ENCODE results near the gene ISG15. TPM values are rescaled to one million over a fixed set of nuclear protein-coding genes. Genes with fewer than 3 reads are reported as not detected.

ISG15 gene
- 10 to 100 TPM in 3 of 4 donors, 1 to 10 TPM in 1; 9.6 to 17.1 (median 13.6) TPM for polyA plus RNA-seq (ENCODE audit: insufficient read length in 4 of 4)

DNA sequence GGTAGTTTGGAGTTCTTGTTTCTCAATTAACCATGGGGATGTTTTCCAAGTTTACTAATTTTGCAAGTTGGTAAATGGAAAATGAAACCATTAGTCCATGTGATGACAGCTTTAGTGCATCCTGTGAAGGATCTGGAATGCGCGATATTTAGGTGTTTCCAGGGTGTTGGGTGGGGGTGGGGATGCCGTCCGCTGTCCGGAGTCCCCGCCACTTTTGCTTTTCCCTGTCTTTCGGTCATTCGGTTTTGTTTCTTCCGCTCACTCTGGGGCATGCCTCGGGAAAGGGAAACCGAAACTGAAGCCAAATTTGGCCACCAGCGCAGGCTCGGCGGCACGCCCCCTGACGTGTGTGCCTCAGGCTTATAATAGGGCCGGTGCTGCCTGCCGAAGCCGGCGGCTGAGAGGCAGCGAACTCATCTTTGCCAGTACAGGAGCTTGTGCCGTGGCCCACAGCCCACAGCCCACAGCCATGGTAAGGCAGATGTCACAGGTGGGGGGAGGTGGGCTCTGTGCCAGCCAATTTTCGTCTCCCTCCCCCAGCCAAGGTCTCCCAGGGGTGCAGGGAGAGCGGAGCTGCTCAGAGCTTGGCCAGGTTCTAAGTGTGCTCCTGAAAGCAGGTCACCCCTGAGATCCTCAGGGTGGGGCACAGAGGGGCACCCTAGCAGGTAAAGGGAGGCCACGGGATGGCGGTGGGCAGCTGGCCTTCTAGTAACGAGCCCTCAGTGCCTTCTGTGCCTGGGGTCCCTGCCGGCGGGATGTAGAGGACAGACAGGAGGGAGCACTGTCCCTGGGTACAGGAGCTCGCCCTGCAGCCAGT is at the start of gene ISG15:
Gene ISG15, plus strand, starts transcription at position 393 of the 817 bp plus-strand sequence. Its CDS starts 77 bp downstream, at position 470.
- DNase-seq (ENCODE audit: low read depth in 4 of 4, low spot score in 3 of 4), result peak in 2 of 4 donors; percentile 66 to 68

DNA sequence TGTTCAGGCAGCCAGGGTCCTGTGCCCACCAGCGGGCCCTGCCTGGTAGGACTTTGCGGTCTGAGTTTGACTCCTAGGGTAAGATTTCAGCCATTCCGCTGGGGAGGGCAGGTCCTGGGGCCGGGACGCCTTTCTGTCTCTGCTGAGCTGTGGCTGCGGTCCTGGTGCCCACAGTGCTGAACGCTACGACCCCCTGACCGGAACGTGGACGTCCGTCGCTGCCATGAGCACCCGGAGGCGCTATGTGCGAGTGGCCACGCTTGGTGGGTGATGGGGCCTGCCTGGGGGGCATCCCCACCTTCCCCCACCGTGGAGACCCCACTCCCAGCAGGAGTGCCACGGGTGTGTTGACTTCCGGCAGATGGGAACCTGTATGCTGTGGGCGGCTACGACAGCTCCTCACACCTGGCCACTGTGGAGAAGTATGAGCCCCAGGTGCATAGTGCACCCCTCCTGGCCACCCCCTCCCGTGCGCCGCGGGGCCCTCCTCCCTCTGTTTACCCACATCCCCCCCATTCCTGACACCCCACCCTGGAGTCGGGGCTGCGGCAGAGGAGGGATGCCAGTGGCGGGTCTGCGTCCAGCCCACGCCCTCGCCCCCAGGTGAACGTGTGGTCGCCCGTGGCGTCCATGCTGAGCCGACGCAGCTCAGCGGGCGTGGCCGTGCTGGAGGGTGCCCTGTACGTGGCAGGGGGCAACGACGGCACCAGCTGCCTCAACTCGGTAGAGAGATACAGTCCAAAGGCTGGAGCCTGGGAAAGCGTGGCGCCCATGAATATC is 49.4 kb upstream of the ISG15 start:
- no peak for DNase-seq (ENCODE audit: low read depth in 4 of 4, low spot score in 3 of 4)

DNA sequence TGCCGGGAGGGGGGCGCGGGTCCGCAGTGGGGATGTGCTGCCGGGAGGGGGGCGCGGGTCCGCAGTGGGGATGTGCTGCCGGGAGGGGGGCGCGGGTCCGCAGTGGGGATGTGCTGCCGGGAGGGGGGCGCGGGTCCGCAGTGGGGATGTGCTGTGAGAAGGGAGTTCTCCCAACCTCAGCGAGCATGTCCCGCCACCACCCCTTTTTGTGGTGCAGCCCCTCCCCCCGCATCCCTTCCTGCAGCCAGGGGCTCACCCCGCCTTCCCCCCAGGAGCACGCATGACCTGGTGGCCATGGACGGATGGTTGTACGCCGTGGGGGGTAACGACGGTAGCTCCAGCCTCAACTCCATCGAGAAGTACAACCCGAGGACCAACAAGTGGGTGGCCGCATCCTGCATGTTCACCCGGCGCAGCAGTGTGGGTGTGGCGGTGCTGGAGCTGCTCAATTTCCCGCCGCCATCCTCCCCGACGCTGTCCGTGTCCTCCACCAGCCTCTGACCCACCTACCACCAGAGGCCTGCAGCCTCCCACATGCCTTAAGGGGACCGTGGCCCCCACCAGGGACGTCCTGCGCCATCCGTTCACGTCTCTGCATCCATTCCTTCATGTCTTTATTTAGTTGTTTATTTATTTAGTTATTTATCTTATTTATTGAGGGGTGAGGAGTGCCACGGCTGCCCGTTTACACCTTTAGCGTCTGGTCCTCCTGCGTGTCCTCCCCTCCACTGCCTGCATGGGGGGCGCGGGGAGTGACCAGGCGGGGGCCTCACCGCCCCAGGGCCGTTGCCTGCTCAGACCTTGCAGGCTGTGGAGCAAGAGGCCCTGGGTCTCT is 48.4 kb upstream of the ISG15 start:
- no peak for DNase-seq (ENCODE audit: low read depth in 4 of 4, low spot score in 3 of 4)

DNA sequence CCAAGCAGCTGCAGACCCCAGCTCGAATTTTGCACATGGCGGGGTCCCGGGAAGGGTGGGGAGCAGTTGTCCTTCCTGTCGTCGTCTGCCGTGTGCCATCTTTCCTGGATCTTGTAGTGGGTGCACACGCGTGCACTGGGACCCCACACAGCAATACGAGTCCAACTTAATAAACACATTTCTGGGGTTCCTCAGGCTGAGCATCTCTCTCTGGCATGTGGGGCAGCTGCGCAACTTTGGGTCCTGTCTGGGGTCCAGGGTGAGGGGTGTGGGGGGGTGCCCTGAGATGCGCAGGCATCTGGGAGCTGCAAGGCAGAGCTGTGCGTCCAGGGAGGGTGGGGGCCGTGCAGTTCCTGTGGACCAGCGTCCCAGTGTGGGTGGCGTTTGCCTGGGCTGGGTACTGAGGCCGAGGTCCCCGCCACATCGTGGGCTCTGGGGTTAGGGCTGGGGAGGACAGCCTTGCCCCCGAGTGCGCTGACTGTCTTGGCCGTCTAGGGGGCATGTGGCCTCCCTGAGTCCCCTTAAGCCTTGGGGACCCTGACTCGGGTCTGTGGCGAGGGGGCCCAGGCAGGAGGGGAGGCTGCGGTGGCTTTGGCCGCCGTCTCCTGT is 47.7 kb upstream of the ISG15 start:
- DNase-seq (ENCODE audit: low read depth in 4 of 4, low spot score in 3 of 4), result no peak

DNA sequence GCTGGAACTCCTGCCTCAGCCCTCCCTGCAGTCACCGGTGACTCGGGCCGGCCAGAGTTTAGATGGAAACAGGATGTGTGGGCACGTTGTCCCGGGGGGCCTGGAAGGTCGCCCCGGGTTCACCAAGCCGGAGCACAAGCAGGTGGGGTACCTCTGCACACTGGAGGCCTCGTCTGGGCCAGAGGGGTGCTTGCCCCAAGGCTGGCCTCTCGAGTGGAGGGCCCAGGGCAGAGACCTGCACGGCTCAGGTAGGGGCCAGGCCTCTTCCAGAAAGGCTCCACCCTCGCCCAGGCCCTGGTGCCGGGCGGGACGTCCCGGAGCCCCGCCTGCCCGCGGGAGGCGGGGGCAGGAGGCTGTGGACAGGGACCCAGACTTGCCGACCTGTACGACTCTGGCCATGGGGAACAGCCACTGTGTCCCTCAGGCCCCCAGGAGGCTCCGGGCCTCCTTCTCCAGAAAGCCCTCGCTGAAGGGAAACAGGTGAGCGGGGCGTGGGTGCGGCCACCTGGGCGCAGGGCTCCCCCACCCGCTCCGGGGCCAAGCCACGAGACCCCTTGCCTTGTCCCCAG is 47.1 kb upstream of the ISG15 start, which contains the start of gene PLEKHN1:
Gene PLEKHN1, plus strand, starts transcription at position 348 of the 569 bp plus-strand sequence. Its CDS starts 50 bp downstream, at position 398.
- no peak for DNase-seq (ENCODE audit: low read depth in 4 of 4, low spot score in 3 of 4)

DNA sequence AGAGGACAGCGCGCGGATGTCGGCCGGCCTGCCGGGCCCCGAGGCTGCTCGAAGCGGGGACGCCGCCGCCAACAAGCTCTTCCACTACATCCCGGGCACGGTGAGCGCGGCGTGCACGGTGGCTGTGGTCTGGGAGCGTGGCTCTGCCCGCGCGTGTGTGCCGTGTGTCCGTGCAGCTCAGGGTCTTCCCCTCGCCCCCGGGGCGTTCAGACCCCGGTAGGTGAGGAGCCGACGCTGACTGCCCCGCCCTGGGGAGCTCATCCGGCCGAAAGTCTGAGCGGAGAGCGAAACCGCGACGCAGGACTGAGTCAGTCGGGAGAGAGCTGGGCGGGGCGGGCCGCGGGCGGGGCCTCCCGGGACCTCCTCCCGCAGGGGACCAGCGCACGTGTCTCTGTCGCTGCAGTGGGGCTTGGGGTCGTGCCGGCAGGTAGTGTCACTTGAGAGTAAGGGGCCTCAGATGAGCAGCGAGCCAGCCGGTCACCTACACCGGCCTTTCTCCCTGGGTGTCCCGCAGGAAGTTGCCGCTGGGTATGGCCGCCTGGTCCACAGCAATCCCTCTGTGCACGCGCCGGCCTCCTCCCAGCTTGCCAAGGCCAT is 46.5 kb upstream of the ISG15 start:
- DNase-seq (ENCODE audit: low read depth in 4 of 4, low spot score in 3 of 4), result no peak

DNA sequence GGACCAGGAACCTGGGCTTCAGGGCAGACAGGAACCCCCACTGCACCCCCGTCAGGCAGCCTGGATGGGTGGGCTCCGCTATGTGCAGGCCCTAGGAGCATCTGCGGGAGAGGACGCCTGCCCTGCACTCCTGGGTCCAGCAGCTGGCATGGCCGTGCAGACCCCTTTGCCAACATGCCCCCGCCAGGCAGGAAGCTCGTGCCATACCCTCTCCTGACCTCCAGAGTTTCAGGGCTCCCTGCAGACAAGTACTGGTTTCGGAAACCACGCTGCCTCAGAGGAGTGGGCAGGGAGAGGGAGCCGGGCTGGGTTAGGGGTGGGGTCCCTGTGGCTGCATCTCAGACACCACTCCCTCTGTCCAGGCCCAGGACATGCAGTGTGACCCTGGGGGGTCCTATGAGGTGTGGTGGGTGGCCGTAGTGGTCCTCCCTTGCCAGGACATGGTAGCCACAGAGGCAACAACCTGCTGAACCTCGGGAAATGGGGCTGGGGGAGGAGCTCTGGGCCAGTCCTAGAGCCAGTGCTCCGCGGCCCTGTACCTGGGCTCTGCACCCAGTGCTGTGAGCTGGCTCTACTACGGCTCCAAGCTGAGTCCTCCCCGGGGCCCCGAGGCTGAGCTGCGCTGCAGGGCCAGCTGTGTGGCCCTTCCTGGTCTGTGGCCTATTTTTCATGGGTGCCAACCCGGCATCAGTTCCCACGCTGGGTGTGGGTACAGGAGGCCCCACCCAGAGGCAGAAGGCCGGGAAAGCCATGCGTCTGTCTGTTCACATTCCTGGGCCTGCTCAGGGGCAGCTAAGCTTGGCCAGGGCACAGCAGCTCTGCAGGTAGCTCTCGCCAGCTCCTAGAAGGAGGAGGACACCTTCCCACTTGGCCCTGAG is 45.6 kb upstream of the ISG15 start:
- no peak for DNase-seq (ENCODE audit: low read depth in 4 of 4, low spot score in 3 of 4)

DNA sequence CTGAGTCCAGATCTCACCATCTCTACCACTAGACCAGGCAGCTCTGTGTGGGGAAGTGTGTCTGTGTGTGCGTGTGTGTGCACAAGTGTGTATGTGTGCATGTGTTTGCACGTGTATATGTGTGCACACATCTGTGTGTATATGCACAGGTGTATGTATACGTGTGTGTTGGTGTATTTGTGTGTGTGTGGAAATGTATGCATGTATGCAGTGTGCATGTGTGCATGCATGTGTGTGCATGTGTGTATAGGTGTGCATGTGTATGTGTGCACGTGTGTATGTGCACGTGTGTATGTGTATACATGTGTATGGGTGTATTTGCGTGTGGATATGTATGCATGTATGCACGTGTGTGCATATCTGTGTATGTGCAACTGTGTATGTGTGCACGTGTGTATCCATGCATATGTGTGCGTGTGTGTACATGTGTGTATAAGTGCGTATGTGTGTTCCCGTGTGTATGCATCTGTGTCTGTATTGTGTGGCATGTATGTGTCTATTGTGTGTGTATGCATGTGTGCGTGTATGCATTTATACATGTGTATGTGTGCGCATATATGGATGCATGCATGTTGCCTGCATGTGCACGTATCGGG is 43.9 kb upstream of the ISG15 start:
- DNase-seq (ENCODE audit: low read depth in 4 of 4, low spot score in 3 of 4), result no peak

DNA sequence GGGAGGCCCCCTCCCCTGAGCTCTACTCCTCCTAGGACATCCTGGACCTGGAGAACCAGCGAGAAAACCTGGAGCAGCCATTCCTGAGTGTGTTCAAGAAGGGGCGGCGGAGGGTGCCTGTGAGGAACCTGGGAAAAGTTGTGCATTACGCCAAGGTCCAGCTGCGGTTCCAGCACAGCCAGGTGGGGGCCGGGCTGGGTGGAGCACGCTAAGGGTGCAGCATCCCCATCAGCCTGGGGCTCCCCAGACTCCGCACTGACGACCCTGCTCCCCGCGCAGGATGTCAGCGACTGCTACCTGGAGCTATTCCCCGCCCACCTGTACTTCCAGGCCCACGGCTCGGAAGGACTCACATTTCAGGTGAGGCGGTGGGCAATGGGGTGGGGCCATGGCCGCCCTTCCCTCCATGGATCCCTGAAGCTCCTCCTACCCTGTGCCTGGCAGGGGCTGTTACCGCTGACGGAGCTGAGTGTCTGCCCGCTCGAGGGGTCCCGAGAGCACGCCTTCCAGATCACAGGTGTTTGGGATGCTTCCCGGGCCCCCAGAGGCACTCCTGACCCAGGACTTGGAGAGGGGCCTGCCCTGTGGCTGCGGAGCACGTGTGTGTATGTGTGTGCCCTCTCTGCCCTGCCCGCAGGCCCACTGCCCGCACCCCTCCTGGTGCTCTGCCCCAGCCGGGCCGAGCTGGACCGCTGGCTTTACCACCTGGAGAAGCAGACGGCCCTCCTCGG is 42.9 kb upstream of the ISG15 start:
- no peak for DNase-seq (ENCODE audit: low read depth in 4 of 4, low spot score in 3 of 4)

DNA sequence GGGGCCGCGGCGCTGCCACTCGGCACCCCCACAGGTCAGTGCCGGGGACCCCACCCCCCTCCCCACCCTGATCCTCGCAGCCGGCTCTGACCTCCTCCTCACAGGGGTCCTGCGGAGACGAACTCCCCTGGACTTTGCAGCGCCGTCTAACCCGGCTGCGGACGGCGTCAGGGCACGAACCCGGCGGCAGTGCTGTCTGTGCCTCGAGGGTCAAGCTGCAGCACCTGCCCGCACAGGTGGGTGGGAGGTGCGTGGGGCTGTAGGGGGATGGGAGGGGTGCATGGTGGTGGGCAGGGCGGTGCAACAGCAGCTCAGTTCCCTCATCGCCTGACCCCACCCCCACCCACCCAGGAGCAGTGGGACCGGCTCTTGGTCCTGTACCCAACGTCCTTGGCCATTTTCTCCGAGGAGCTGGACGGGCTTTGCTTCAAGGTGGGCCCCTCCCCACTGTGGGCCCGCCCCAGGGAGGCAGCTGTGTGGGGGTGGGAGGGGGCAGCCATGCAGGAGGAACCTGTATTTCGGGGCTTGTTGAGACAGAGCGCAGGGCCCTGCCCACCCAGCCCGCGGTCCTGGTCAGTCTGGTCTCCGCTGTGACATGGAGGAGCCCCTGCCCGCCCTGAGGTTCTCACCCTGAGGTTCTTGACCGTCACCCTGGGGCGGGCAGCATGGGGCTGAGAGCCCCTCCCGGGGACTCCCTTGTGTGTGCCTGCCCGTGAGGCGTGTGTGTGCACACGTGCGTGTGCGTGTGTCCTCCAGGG is 42.1 kb upstream of the ISG15 start:
- no peak for DNase-seq (ENCODE audit: low read depth in 4 of 4, low spot score in 3 of 4)

DNA sequence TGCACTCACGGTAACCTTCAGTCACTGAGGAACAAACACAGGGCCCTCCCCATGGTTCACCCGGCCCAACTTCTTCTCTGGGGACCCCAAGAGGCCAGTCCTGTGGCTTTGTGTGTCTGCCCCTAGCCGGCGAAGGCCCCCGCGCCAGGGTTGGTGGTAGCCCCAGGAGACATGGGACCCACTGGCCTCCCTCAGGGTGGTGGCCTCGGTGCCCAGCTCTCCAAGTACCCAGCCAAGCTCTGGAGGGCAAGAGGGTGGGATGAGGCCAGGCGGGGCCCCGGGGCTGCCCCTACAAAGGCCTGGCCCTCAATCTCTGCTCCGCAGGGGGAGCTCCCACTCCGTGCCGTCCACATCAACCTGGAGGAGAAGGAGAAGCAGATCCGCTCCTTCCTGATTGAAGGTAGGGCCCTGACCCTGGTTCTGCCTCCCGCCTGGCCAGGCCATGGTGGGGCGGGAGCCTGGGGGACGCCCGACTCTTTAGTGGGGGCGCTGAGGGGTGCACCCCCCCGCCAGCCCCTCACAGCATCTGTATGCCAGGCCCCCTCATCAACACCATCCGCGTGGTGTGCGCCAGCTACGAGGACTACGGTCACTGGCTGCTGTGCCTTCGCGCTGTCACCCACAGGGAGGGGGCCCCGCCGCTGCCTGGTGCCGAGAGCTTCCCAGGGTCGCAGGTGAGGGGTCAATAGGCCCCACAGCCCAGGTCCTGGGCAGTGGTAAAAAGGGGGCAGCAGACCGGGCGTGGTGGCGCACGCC is 41.4 kb upstream of the ISG15 start:
- DNase-seq (ENCODE audit: low read depth in 4 of 4, low spot score in 3 of 4), result no peak

DNA sequence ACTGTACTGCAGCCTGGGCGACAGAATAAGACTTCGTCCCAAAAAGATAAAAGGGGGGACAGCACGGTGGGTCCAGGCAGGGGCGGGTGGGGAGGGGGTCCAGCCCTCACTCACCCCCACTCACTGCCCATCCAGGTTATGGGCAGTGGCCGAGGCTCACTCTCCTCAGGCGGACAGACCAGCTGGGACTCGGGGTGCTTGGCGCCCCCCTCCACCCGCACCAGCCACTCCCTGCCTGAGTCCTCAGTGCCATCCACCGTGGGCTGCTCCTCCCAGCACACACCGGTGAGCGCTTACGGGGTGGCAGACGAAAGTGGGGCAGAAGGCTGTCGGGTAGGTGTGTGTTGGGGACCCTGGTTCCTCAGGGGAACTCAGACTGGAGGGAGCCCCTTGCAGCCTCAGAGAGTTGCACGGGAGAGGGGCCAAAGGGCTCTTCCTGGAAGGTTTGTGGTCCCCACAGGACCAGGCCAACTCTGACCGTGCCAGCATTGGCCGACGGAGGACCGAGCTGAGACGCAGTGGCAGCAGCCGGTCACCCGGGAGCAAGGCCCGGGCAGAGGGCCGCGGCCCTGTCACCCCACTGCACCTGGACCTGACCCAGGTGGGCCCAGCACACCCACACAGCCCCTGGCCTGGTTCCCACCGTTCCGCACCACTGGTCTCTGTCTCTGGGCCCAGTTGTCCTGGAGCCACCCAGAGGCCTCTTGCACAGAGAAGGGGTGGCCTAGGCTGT is 40.4 kb upstream of the ISG15 start:
- DNase-seq (ENCODE audit: low read depth in 4 of 4, low spot score in 3 of 4), result no peak

DNA sequence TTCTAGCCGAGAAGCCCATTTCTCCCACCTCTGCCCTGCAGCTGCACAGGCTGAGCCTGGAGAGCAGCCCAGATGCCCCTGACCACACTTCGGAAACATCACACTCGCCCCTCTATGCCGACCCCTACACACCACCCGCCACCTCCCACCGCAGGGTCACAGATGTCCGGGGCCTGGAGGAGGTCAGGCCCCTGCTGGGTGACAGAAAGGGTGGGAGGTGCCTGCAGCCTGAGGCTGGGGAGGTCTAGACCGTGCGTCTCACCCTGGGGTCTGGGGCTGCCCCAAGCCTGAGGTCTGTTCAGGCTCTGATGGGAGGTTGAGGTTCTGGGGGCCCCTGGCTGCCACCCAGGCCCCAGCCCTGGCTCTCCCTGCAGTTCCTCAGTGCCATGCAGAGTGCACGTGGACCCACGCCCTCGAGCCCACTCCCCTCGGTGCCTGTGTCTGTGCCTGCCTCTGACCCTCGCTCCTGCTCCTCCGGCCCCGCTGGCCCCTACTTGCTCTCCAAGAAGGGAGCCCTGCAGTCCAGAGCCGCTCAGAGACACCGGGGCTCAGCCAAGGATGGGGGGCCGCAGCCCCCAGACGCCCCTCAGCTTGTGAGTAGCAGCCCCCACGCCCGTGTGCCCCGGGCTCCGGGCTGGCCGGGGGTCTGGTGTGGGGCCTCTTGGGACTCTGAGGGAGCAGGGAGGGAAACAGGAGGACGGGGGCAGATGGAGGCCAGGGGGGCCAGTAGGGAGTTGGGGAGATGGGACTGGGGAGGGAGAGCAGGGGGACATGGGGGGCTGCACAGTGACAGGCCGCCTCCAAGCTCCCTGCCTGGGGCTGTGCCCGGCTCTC is 39.6 kb upstream of the ISG15 start:
- no peak for DNase-seq (ENCODE audit: low read depth in 4 of 4, low spot score in 3 of 4)

DNA sequence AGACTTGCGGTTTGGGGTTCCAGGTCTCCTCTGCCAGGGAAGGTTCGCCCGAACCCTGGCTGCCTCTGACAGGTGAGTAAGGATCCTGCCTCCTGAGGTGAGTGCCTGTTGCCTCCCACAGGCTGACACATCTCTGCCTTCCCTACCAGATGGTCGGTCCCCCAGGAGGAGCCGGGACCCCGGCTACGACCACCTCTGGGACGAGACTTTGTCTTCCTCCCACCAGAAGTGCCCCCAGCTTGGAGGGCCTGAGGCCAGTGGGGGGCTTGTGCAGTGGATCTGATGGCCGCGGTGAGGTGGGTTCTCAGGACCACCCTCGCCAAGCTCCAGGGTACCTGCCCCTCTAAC is 39.0 kb upstream of the ISG15 start:
- no peak for DNase-seq (ENCODE audit: low read depth in 4 of 4, low spot score in 3 of 4)
